ENCODE measurements around the gene SNX6. TPM values are rescaled to one million over a fixed set of nuclear protein-coding genes. Genes with fewer than 3 reads are reported as not detected.
"Not testable (repeated sequence)": the region's sequence is repeated elsewhere in the genome, so short reads cannot be mapped to it uniquely, and the experiment has no call there.

The SNX6 gene
- total and polyA plus RNA-seq, 8 donors, result 71.3 to 123 (median 107) TPM

DNA sequence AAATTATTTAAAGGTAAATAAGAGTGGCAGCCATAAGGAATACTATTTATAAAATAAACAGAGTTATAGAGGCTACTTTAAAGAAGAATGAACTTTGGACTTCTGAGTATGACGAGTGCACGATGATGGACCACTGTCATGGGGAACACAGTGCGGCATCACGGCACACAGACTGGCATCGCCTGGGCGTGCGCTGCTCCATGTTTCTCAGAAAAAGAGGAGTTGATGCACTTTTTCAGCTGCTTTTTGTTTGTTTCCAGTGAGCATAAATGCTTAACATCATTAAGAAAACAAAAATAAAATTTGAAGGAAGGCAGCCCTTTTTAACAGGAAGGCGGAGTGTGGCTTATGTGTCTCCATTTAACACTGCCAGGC is 67.2 kb downstream of the SNX6 start:
- TF ChIP-seq CTCF (IDR thresholded peaks at IDR 0.05), result no peak
- Histone ChIP-seq H3K27ac (no peak overlapping the region), H3K36me3 (peaks cover 0 to 56% of the 10 kb centered on the region in 2 donors), H3K4me1 (no peaks in the 10 kb centered on the region), H3K27me3 (no peaks in the 10 kb centered on the region), H3K9me3 (no peaks in the 10 kb centered on the region), H3K4me3 (no peak overlapping the region)
- ATAC-seq, result no peak
- intact Hi-C loops (cut with DNase I), result no loop called here
- peak in 1 of 4 donors; percentile 47 for DNase-seq

- ATAC-seq; H3K9me3 ChIP-seq; H3K27ac ChIP-seq; DNase-seq; H3K4me1 ChIP-seq; intact Hi-C loops (cut with DNase I); H3K27me3 ChIP-seq; H3K4me3 ChIP-seq: not testable (repeated sequence)
- H3K36me3 ChIP-seq, result peaks cover 0 to 50% of the 10 kb centered on the region in 2 donors
These were observed 67.7 kb downstream of the SNX6 start for GRCh38 chr14:34562037-34562775.

DNA sequence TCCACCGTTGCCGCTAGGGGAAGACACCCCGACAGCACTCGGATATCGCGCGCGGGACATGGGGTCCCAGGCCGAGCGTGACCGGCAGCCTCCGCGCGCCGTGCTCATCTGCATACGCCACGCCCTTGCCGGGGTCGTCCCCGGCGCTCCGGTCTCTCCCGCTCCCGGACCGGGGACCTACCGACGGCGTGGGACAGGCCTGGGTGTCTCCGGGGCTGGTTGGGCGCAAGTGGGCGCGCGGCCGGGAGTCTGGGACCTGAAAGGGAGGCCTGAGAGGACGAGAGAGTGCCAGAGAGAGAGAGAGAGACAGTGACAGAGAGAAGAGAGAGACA is 73.5 kb downstream of the SNX6 start:
- ATAC-seq, result peak; percentile 88
- H3K4me3 ChIP-seq; H3K4me1 ChIP-seq; intact Hi-C loops (cut with DNase I); H3K27ac ChIP-seq; H3K36me3 ChIP-seq; H3K9me3 ChIP-seq; H3K27me3 ChIP-seq; DNase-seq: not testable (repeated sequence)

- H3K4me3 ChIP-seq; H3K9me3 ChIP-seq; DNase-seq; H3K27me3 ChIP-seq; H3K36me3 ChIP-seq; intact Hi-C loops (cut with DNase I); H3K27ac ChIP-seq; H3K4me1 ChIP-seq: not testable (repeated sequence)
- peak; percentile 84 for ATAC-seq
These were observed 74.1 kb downstream of the SNX6 start for GRCh38 chr14:34555583-34556497.

GRCh38 chr14:34554540-34555250 is 75.3 kb downstream of the SNX6 start:
- DNase-seq, result no peak
- peak overlapping the region; percentile 27 to 50 for H3K27ac ChIP-seq

GRCh38 chr14:34549276-34549966 is 80.5 kb downstream of the SNX6 start:
- H3K4me1 ChIP-seq, result peaks cover 0 to 16% of the 10 kb centered on the region in 2 donors
- H3K9me3 ChIP-seq; H3K27me3 ChIP-seq; DNase-seq; ATAC-seq; H3K36me3 ChIP-seq; intact Hi-C loops (cut with DNase I); H3K4me3 ChIP-seq; H3K27ac ChIP-seq: not testable (repeated sequence)

More at GRCh38 chr14:34554540-34555250, 75.3 kb downstream of the SNX6 start:
- H3K27me3 ChIP-seq, result no peaks in the 10 kb centered on the region
- no peaks in the 10 kb centered on the region for H3K36me3 ChIP-seq
- no peaks in the 10 kb centered on the region for H3K9me3 ChIP-seq
- intact Hi-C loops (cut with DNase I), result no loop called here
- ATAC-seq, result no peak
- H3K4me3 ChIP-seq, result no peak overlapping the region
- H3K4me1 ChIP-seq, result peaks cover 0 to 8% of the 10 kb centered on the region in 2 donors
- TF ChIP-seq CTCF (IDR thresholded peaks at IDR 0.05), result no peak

Measured in left lung (tissue), 10 donors.